ENCODE data around the gene ATP9B. TPM values are rescaled to one million over a fixed set of nuclear protein-coding genes. Genes with fewer than 3 reads are reported as not detected.

ATP9B gene
- polyA plus RNA-seq, 3 donors: 7.2 to 20.3 (median 14.0) TPM

- WGBS (ENCODE audit: insufficient coverage): 98% methylated on average over 5 of the region's 11 CpGs
- Histone ChIP-seq H3K4me3 (replicated peaks in 1 of 3; ENCODE audit: low read depth in 2 of 3, low read length in 3 of 3) (no peak overlapping the region), H3K27ac (ENCODE audit: low read depth in 1 of 2, low read length in 2 of 2) (no peak overlapping the region), H3K4me2 (replicated peaks; ENCODE audit: extremely low read depth, low read length, poor library complexity, severe bottlenecking) (no peak overlapping the region), H3K27me3 (ENCODE audit: control insufficient read depth in 2 of 2, insufficient read depth in 2 of 2, low read length in 2 of 2) (no peaks in the 10 kb centered on the region), H3K9ac (ENCODE audit: insufficient read depth, low read length, poor library complexity, severe bottlenecking) (no peak overlapping the region), H2AFZ (ENCODE audit: insufficient read depth, low read depth, low read length, poor library complexity, severe bottlenecking) (no peak overlapping the region), H3K79me2 (ENCODE audit: insufficient read depth, low read length) (no peaks in the 10 kb centered on the region), H3K9me3 (replicated peaks in 1 of 2; ENCODE audit: control insufficient read depth in 1 of 2, insufficient read depth in 1 of 2, low read length in 2 of 2) (no peaks in the 10 kb centered on the region), H4K20me1 (ENCODE audit: insufficient read depth, low read length) (no peaks in the 10 kb centered on the region), H3K36me3 (replicated peaks in 1 of 2; ENCODE audit: control insufficient read depth in 1 of 2, insufficient read depth in 2 of 2, low read length in 2 of 2) (peaks cover 56 to 83% of the 10 kb centered on the region in 2 donors), H3K4me1 (ENCODE audit: control insufficient read depth in 1 of 2, insufficient read depth in 2 of 2, low read length in 2 of 2) (no peaks in the 10 kb centered on the region)
- no peak for DNase-seq
- TF ChIP-seq CTCF (IDR thresholded peaks at IDR 0.05): no peak
- Mint-ChIP-seq H3K9me3 (peaks cover 0 to 3% (median 0%) of the 10 kb centered on the region in 7 donors), H3K27ac (no peak overlapping the region), H3K4me1 (no peaks in the 10 kb centered on the region), H3K27me3 (ENCODE audit: low read depth in 3 of 3) (no peaks in the 10 kb centered on the region), H3K36me3 (peaks cover 68 to 83% of the 10 kb centered on the region in 2 donors), H3K4me3 (no peak overlapping the region)
- intact Hi-C loops (cut with micrococcal nuclease): no loop called here
Measured at GRCh38 chr18:79345366-79345765, 276.2 kb downstream of the ATP9B start.

GRCh38 chr18:79345981-79346380 lies 276.8 kb downstream of the ATP9B start:
- Histone ChIP-seq H3K4me3 (replicated peaks in 1 of 3; ENCODE audit: low read depth in 2 of 3, low read length in 3 of 3) (no peak overlapping the region), H3K79me2 (ENCODE audit: insufficient read depth, low read length) (no peaks in the 10 kb centered on the region), H3K9ac (ENCODE audit: insufficient read depth, low read length, poor library complexity, severe bottlenecking) (no peak overlapping the region), H3K4me2 (replicated peaks; ENCODE audit: extremely low read depth, low read length, poor library complexity, severe bottlenecking) (no peak overlapping the region), H4K20me1 (ENCODE audit: insufficient read depth, low read length) (no peaks in the 10 kb centered on the region), H3K9me3 (replicated peaks in 1 of 2; ENCODE audit: control insufficient read depth in 1 of 2, insufficient read depth in 1 of 2, low read length in 2 of 2) (no peaks in the 10 kb centered on the region), H3K36me3 (replicated peaks in 1 of 2; ENCODE audit: control insufficient read depth in 1 of 2, insufficient read depth in 2 of 2, low read length in 2 of 2) (peaks cover 56 to 80% of the 10 kb centered on the region in 2 donors), H3K27ac (ENCODE audit: low read depth in 1 of 2, low read length in 2 of 2) (no peak overlapping the region), H3K27me3 (ENCODE audit: control insufficient read depth in 2 of 2, insufficient read depth in 2 of 2, low read length in 2 of 2) (no peaks in the 10 kb centered on the region), H2AFZ (ENCODE audit: insufficient read depth, low read depth, low read length, poor library complexity, severe bottlenecking) (no peak overlapping the region), H3K4me1 (ENCODE audit: control insufficient read depth in 1 of 2, insufficient read depth in 2 of 2, low read length in 2 of 2) (no peaks in the 10 kb centered on the region)
- intact Hi-C loops (cut with micrococcal nuclease): no loop called here
- 97% methylated on average over 26 of the region's 26 CpGs for WGBS (ENCODE audit: insufficient coverage)
- Mint-ChIP-seq H3K9me3 (peaks cover 0 to 3% (median 0%) of the 10 kb centered on the region in 7 donors), H3K36me3 (peaks cover 71 to 86% of the 10 kb centered on the region in 2 donors), H3K4me1 (no peaks in the 10 kb centered on the region), H3K4me3 (no peak overlapping the region), H3K27me3 (ENCODE audit: low read depth in 3 of 3) (no peaks in the 10 kb centered on the region), H3K27ac (no peak overlapping the region)
- no peak for DNase-seq
- TF ChIP-seq CTCF (IDR thresholded peaks at IDR 0.05): no peak

All from CD14-positive monocyte (primary cell).